Chondrocyte (in vitro differentiated cells): ENCODE measurements around the gene WDR7. TPM values are rescaled to one million over a fixed set of nuclear protein-coding genes. Genes with fewer than 3 reads are reported as not detected.

Source experiments
- DNase-seq: peaks from one replicate; pipeline ENCODE4 v3.0.0; 2021; ENCODE audit warnings: mixed read lengths, low spot score
- H3K27ac Mint-ChIP-seq: one replicate; pipeline ENCODE4 v1.8.0; 2021; ENCODE audit warnings: mild to moderate bottlenecking, moderate library complexity, mixed read lengths; ENCODE audit not compliant: unreplicated experiment
- H3K27me3 Mint-ChIP-seq: 2 replicates; pipeline ENCODE4 v1.8.0; 2021; ENCODE audit warnings: low read depth, mixed read lengths
- H3K36me3 Mint-ChIP-seq: 2 replicates; pipeline ENCODE4 v1.8.0; 2021; ENCODE audit warnings: low read depth, mixed read lengths
- H3K4me1 Mint-ChIP-seq: 2 replicates; pipeline ENCODE4 v1.8.0; 2021; ENCODE audit warnings: low read depth, mild to moderate bottlenecking, mixed read lengths
- H3K4me3 Mint-ChIP-seq: one replicate; pipeline ENCODE4 v1.8.0; 2021; ENCODE audit warnings: mild to moderate bottlenecking, moderate library complexity, mixed read lengths; ENCODE audit not compliant: unreplicated experiment
- H3K9me3 Mint-ChIP-seq: 2 replicates; pipeline ENCODE4 v1.8.0; 2021; ENCODE audit warnings: low read depth, mixed read lengths
- total RNA-seq: library from RNA; stranded (reverse); gene quantifications from 3 replicates; pipeline ENCODE4 v1.2.1, GENCODE V29; 2021
- TF ChIP-seq, protein P1 (sequence below): fragments of 200-600 bp; sonication (generic); IDR thresholded peaks from 2 replicates; pipeline ENCODE4 v1.5.0; 2021; ENCODE audit warnings: antibody characterized with exemption, mild to moderate bottlenecking, moderate library complexity

Gene WDR7
- total RNA-seq, 1 donor from 2014 or later = 14.9 TPM

DNA sequence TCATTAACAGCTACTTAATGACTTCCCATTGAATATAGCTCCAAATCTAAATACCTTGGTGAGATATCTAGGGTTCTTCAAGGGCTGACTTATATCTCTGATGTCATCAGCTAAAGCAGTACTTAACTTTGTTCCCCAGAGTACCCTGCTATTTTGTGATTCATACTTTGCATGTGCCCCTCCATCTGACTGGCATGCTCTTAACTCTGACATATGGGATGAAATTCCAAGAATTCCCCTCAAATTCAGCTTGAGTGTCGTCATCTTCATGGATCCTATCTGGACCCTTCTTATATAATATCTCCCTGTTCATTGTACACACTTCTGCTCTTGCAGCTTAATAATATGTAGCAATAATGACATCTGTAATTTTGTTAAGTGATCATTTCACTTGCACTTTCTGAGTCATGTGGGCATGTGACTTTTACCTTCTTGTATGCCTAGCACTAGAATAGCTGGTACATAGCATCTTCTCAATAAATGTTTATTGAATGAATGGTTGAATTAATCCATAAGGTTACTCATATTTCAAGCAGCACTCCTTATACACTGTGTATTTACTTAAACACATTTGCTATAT is 172.9 kb downstream of the WDR7 start:
- no peak for DNase-seq
- TF ChIP-seq, protein P1, sequence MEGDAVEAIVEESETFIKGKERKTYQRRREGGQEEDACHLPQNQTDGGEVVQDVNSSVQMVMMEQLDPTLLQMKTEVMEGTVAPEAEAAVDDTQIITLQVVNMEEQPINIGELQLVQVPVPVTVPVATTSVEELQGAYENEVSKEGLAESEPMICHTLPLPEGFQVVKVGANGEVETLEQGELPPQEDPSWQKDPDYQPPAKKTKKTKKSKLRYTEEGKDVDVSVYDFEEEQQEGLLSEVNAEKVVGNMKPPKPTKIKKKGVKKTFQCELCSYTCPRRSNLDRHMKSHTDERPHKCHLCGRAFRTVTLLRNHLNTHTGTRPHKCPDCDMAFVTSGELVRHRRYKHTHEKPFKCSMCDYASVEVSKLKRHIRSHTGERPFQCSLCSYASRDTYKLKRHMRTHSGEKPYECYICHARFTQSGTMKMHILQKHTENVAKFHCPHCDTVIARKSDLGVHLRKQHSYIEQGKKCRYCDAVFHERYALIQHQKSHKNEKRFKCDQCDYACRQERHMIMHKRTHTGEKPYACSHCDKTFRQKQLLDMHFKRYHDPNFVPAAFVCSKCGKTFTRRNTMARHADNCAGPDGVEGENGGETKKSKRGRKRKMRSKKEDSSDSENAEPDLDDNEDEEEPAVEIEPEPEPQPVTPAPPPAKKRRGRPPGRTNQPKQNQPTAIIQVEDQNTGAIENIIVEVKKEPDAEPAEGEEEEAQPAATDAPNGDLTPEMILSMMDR = no peak
- H3K9me3 Mint-ChIP-seq = peaks cover 8% of the 10 kb centered on the region
- H3K4me3 Mint-ChIP-seq = no peak overlapping the region
- H3K27ac Mint-ChIP-seq = no peak overlapping the region
- H3K36me3 Mint-ChIP-seq = peaks cover 5% of the 10 kb centered on the region
- H3K27me3 Mint-ChIP-seq = no peaks in the 10 kb centered on the region
- peaks cover 3% of the 10 kb centered on the region for H3K4me1 Mint-ChIP-seq

DNA sequence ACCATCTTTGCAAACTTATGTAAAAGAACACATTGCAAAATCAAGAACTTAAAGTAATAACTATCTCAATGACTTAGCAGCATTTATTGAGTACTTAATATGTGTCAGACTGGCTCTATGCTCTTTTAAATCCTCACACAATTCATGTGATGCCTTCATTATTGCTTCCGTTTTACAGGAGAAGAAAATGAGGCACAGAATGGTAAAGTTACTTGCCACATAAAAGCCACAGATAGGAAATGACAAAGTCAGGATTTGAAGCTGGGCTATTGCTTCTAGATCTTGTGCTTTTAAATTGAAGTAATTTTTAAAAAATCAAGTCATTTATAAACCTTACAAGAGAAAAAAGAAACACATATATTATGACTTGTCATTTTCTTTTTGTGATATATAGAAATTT is 174.2 kb downstream of the WDR7 start:
- Mint-ChIP-seq H3K9me3 (peaks cover 8% of the 10 kb centered on the region), H3K27ac (no peak overlapping the region), H3K27me3 (no peaks in the 10 kb centered on the region), H3K4me3 (no peak overlapping the region), H3K36me3 (peaks cover 5% of the 10 kb centered on the region), H3K4me1 (peaks cover 5% of the 10 kb centered on the region)
- TF ChIP-seq, protein P1 = no peak
- DNase-seq = no peak

DNA sequence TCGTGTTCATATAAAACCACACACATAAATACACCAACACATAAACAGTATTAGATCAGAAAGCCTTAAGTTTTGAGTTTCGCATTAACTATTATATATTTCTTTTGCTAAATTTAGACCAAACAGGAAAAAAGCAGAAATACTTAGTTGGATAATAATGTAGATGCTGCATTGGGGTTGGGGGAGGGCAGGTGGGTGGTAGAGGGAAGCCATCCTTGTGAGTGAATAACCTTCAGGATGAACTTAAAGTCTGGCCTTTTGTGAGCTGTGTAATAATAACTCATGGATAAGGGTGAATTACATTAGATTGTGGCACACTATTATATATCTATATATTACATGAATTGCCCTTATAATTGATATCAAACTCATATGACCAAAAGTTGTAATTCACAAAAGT is 174.7 kb downstream of the WDR7 start:
- no peak overlapping the region for H3K4me3 Mint-ChIP-seq
- H3K27me3 Mint-ChIP-seq = no peaks in the 10 kb centered on the region
- TF ChIP-seq, protein P1 = no peak
- H3K4me1 Mint-ChIP-seq = peaks cover 6% of the 10 kb centered on the region
- DNase-seq = no peak
- peaks cover 8% of the 10 kb centered on the region for H3K9me3 Mint-ChIP-seq
- H3K36me3 Mint-ChIP-seq = peaks cover 5% of the 10 kb centered on the region
- H3K27ac Mint-ChIP-seq = no peak overlapping the region

DNA sequence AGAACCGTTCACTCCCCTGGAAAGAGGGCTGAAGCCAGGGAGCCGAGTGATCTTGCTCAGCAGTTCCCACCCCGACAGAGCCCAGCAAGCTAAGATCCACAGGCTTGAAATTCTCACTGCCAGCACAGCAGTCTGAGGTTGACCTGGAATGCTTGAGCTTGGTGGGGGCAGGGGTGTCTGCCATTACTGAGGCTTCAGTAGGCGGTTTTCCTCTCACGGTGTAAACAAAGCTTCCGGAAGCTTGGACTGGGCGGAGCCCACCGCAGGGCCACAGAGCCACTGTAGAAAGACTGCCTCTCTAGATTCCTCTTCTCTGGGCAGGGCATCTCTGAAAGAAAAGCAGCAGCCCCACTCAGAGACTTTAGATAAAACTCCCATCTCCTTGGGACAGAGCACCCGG is 180.8 kb downstream of the WDR7 start:
- Mint-ChIP-seq H3K9me3 (peaks cover 5% of the 10 kb centered on the region), H3K27me3 (no peaks in the 10 kb centered on the region)

DNA sequence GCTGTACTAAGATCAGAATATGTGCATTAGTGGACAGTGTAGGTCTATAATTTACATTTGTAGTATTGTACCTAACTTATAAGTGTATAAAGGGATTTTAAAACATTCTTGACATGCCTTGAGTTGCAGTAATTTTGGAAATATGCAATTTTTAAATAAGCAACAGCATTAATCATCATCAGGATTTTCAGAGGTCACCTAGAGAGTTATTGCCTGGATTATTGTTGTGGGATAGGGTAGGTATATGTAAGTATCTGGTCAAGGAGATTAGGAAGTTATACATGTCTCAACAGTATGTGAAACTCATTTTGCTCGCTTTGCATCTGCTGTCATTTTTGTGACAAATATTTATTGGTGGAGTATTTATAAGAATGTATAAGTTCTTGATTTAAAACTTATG is 184.2 kb downstream of the WDR7 start:
- Mint-ChIP-seq H3K4me3 (no peak overlapping the region), H3K27ac (no peak overlapping the region), H3K36me3 (no peaks in the 10 kb centered on the region), H3K4me1 (peaks cover 14% of the 10 kb centered on the region), H3K27me3 (no peaks in the 10 kb centered on the region), H3K9me3 (no peaks in the 10 kb centered on the region)
- DNase-seq = no peak
- TF ChIP-seq, protein P1 = no peak

More for the DNA sequence above, 180.8 kb downstream of the WDR7 start:
- no peak overlapping the region for H3K4me3 Mint-ChIP-seq
- TF ChIP-seq, protein P1 = no peak
- DNase-seq = no peak
- H3K36me3 Mint-ChIP-seq = no peaks in the 10 kb centered on the region
- H3K4me1 Mint-ChIP-seq = peaks cover 17% of the 10 kb centered on the region
- H3K27ac Mint-ChIP-seq = peak overlapping the region; percentile 65
